Body of pancreas (tissue), 4 donors: Measurements from ENCODE around the gene BTNL8.

Experiments
- CTCF ChIP-seq, 7 experiments: fragments of 450-650 bp in 4 of 7; fragments of 200-600 bp in 3 of 7; sonication (generic) in 3 of 7; IDR thresholded peaks; one replicate each; pipeline ENCODE4 v1.5.1; 2016 to 2019; ENCODE audit warnings: antibody characterized with exemption in 7 of 7
- POLR2A ChIP-seq, 3 donors: fragments of 450-650 bp; IDR thresholded peaks; one replicate each; pipeline ENCODE4 v1.6.1; 2016; ENCODE audit warnings: antibody characterized with exemption in 3 of 3, mild to moderate bottlenecking in 2 of 3

DNA sequence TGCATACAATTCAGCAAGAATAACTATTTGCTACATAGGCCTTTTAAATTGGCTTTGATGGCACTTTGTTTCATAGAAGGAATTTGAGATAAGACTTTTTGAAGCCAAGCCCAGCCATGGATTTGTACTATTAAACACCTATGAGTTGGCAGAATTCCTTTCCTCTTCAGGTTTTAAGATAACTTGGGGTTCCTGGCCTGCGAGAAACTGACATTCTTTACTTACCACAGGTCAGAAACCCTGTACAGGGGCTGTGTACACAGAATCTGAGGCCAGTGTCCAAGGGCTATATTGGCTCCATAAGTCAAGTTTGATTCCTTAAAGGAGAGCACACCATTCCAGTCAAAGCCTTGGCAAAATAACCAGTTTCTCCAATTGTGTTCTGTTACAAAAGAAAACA lies 78.9 kb downstream of the BTNL8 start:
- TF ChIP-seq CTCF (IDR thresholded peaks at IDR 0.05) (no peak), POLR2A (IDR thresholded peaks at IDR 0.05) (no peak)
